PC-9 (cell line): ENCODE measurements around the gene ZMIZ1. TPM values are rescaled to one million over a fixed set of nuclear protein-coding genes. Genes with fewer than 3 reads are reported as not detected.

Source experiments
- BruUV-seq: library from RNA; stranded (reverse); fragments of 400-500 nt; replicated peaks from 2 replicates; lab custom pipeline; 2021; lab: Mats Ljungman, UMichigan
- CTCF ChIA-PET: fragments of 300-600 bp; sonication (Branson Sonifier 250); formaldehyde crosslinking; loops from one replicate; lab custom pipeline; 2022; ENCODE audit warnings: antibody characterized with exemption; lab: Charles Lee
- POLR2A ChIA-PET: fragments of 300-600 bp; sonication (Branson Sonifier 250); formaldehyde crosslinking; loops from one replicate; lab custom pipeline; 2022; ENCODE audit warnings: antibody characterized with exemption; ENCODE audit not compliant: unreplicated experiment; lab: Charles Lee
- DNase-seq, 2 experiments: peaks; one replicate each; pipeline versions ENCODE4 v3.0.0 to v3.0.0-alpha.2; 2015 to 2022; ENCODE audit warnings: mixed read lengths in 1 of 2
- H2AFZ ChIP-seq: fragments of 200-600 bp; sonication (generic); 2 replicates; pipeline ENCODE4 v1.8.1; 2017; ENCODE audit warnings: antibody characterized with exemption
- H3F3A ChIP-seq: fragments of 200-600 bp; sonication (generic); 2 replicates; pipeline ENCODE4 v1.8.1; 2017; ENCODE audit warnings: antibody characterized with exemption, mild to moderate bottlenecking, low read depth; ENCODE audit not compliant: insufficient read depth
- H3K27ac ChIP-seq: fragments of 200-600 bp; sonication (generic); 2 replicates; pipeline ENCODE4 v1.6.1; 2016; ENCODE audit warnings: mixed run types
- H3K27me3 ChIP-seq: fragments of 200-600 bp; sonication (generic); 2 replicates; pipeline ENCODE4 v1.6.1; 2016; ENCODE audit warnings: low read depth, mixed run types; ENCODE audit not compliant: insufficient read depth
- H3K36me3 ChIP-seq: fragments of 200-600 bp; sonication (generic); 2 replicates; pipeline ENCODE4 v1.6.1; 2016; ENCODE audit warnings: low read depth, mixed run types
- H3K4me1 ChIP-seq: fragments of 200-600 bp; sonication (generic); replicated peaks from 2 replicates; pipeline ENCODE4 v1.6.1; 2016; ENCODE audit warnings: mixed run types; ENCODE audit not compliant: insufficient read depth
- H3K4me2 ChIP-seq: fragments of 200-600 bp; sonication (generic); 2 replicates; pipeline ENCODE4 v1.6.1; 2017; ENCODE audit warnings: mixed run types
- H3K4me3 ChIP-seq: fragments of 200-600 bp; sonication (generic); 2 replicates; pipeline ENCODE4 v1.6.1; 2016; ENCODE audit warnings: mixed run types
- H3K79me2 ChIP-seq: fragments of 200-600 bp; sonication (generic); 2 replicates; pipeline ENCODE4 v1.6.1; 2017; ENCODE audit warnings: low read depth, mixed run types
- H3K9me2 ChIP-seq: fragments of 200-600 bp; sonication (generic); 2 replicates; pipeline ENCODE4 v1.8.1; 2017; ENCODE audit warnings: mild to moderate bottlenecking; ENCODE audit not compliant: insufficient read depth
- H3K9me3 ChIP-seq: fragments of 200-600 bp; sonication (generic); 2 replicates; pipeline ENCODE4 v1.8.1; 2016; ENCODE audit warnings: low read depth; ENCODE audit not compliant: insufficient read depth
- H4K20me1 ChIP-seq: fragments of 200-600 bp; sonication (generic); 2 replicates; pipeline ENCODE4 v1.8.1; 2017; ENCODE audit not compliant: insufficient read depth
- EZH2 ChIP-seq: fragments of 200-600 bp; sonication (generic); IDR thresholded peaks from 2 replicates; pipeline ENCODE4 v1.8.0; 2017; ENCODE audit warnings: antibody characterized with exemption, low read depth
- intact Hi-C: fragments of 100-400 bp; cut with micrococcal nuclease; formaldehyde crosslinking; loops from one replicate; pipeline ENCODE4 v1.10.0; 2022; ENCODE audit not compliant: unreplicated experiment
- total RNA-seq: library from RNA; stranded (reverse); gene quantifications from 2 replicates; pipeline ENCODE4 v1.2.3, GENCODE V29; 2021
- TF ChIP-seq, protein P1 (sequence below): fragments of 200-600 bp; sonication (generic); conservative IDR thresholded peaks from 2 replicates; pipeline ENCODE4 v1.6.1; 2017; ENCODE audit warnings: mixed run types, antibody characterized with exemption, mild to moderate bottlenecking, moderate library complexity

Gene ZMIZ1
- total RNA-seq, 1 experiment from 2014 or later = 47.6 TPM

DNA sequence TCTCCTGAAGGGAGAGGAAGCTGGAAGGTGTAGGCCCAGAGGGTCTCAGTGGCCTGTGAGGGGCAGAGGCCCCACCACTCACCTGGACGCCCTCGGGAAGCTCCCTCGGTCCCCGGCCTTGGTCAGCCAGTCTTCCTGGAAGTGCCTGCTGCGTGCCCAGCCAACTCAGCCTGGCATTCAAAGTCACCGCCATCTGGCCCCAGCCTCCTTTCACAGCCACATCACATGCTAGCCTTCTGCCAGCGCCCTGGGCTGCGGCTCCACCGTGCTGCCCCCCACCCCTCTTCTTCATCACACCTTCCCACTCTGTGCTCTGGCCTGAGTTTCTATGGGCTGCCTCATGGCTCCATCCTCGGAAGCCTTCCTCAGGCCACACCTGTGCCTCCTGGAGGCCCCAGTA, 98.0 kb downstream of the ZMIZ1 start:
- TF ChIP-seq, protein P1, sequence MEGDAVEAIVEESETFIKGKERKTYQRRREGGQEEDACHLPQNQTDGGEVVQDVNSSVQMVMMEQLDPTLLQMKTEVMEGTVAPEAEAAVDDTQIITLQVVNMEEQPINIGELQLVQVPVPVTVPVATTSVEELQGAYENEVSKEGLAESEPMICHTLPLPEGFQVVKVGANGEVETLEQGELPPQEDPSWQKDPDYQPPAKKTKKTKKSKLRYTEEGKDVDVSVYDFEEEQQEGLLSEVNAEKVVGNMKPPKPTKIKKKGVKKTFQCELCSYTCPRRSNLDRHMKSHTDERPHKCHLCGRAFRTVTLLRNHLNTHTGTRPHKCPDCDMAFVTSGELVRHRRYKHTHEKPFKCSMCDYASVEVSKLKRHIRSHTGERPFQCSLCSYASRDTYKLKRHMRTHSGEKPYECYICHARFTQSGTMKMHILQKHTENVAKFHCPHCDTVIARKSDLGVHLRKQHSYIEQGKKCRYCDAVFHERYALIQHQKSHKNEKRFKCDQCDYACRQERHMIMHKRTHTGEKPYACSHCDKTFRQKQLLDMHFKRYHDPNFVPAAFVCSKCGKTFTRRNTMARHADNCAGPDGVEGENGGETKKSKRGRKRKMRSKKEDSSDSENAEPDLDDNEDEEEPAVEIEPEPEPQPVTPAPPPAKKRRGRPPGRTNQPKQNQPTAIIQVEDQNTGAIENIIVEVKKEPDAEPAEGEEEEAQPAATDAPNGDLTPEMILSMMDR = no peak
- TF ChIP-seq EZH2 = no peak
- H3F3A ChIP-seq = peaks cover 3% of the 10 kb centered on the region; the same call in 1 of the 2 replicates
- H3K4me2 ChIP-seq = no peak overlapping the region
- ChIA-PET POLR2A (no interaction called here), CTCF (no interaction called here)
- no peak overlapping the region for H3K27ac ChIP-seq
- DNase-seq = no peak
- 0 out of 2 replicates have a peak, but pooled peaks cover 6% of the 10 kb centered on the region for H3K36me3 ChIP-seq
- BruUV-seq = no TSS peak
- H3K27me3 ChIP-seq = no peaks in the 10 kb centered on the region
- H3K4me3 ChIP-seq = no peak overlapping the region
- H3K79me2 ChIP-seq = no peaks in the 10 kb centered on the region
- peaks cover 15% of the 10 kb centered on the region for H3K4me1 ChIP-seq
- H4K20me1 ChIP-seq = peaks cover 22% of the 10 kb centered on the region
- no peak overlapping the region for H2AFZ ChIP-seq
- intact Hi-C loops = no loop called here
- H3K9me3 ChIP-seq = no peaks in the 10 kb centered on the region
- H3K9me2 ChIP-seq = no peaks in the 10 kb centered on the region

DNA sequence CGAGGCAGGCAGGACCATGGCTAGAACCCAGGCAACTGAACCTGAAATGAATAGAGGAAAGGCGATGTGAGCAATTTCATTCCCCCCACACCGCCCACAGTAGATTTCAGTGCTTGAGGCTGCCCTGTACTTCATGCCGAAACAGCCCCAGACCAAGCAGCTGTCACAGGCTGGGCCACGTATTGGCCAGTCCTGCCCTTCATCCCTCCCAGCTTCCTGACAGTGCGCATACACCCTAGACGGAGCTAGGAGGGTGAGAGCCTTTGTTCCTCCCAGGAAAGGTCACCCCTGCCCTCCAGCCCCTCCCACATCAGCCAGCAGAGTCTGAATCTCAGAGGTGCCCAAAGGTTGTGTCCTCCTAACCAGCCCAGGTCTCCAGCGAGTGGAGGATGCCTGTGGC, 98.8 kb downstream of the ZMIZ1 start:
- H3K27ac ChIP-seq = no peak overlapping the region
- 0 out of 2 replicates have a peak, but pooled peaks cover 6% of the 10 kb centered on the region for H3K36me3 ChIP-seq
- no peaks in the 10 kb centered on the region for H3K79me2 ChIP-seq
- no peaks in the 10 kb centered on the region for H3K9me3 ChIP-seq
- peaks cover 22% of the 10 kb centered on the region for H4K20me1 ChIP-seq
- H3K4me3 ChIP-seq = no peak overlapping the region
- no peak overlapping the region for H3K4me2 ChIP-seq
- H3K27me3 ChIP-seq = no peaks in the 10 kb centered on the region
- H3F3A ChIP-seq = peaks cover 1% of the 10 kb centered on the region; the same call in 1 of the 2 replicates
- BruUV-seq = no TSS peak
- peaks cover 9% of the 10 kb centered on the region for H3K4me1 ChIP-seq
- POLR2A ChIA-PET = no interaction called here
- intact Hi-C loops = no loop called here
- TF ChIP-seq EZH2 = no peak
- TF ChIP-seq, protein P1 = no peak
- no peak for DNase-seq
- CTCF ChIA-PET = no interaction called here
- no peak overlapping the region for H2AFZ ChIP-seq
- H3K9me2 ChIP-seq = no peaks in the 10 kb centered on the region

DNA sequence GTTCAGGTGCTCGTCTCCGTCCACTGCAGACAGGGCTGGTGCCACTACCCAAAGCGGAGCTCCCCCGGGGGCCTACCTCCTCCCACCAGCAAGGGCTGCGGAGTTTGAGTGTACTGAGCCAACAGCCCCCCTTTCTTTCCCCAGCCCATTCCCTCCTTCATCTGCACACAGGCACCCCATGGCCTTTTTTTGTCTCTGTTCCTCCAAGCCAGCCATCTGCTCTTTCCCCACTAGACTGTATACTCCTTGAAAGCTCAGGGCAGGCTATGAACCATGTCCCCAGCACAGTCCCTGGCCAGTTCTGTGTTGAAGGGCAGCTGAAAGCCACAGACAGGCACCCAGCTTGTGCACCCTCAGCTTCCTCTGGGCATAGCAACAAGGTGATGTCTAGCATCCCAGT, 99.4 kb downstream of the ZMIZ1 start:
- Histone ChIP-seq H4K20me1 (peaks cover 20% of the 10 kb centered on the region), H3F3A (no peaks in the 10 kb centered on the region; the same call in 1 of the 2 replicates), H3K9me2 (no peaks in the 10 kb centered on the region), H3K27ac (no peak overlapping the region), H3K79me2 (no peaks in the 10 kb centered on the region), H3K27me3 (no peaks in the 10 kb centered on the region), H3K4me2 (no peak overlapping the region), H3K4me3 (no peak overlapping the region), H3K9me3 (no peaks in the 10 kb centered on the region), H3K4me1 (peaks cover 3% of the 10 kb centered on the region), H2AFZ (no peak overlapping the region), H3K36me3 (0 out of 2 replicates have a peak, but pooled peaks cover 6% of the 10 kb centered on the region)
- ChIA-PET POLR2A (no interaction called here), CTCF (no interaction called here)
- DNase-seq = no peak
- intact Hi-C loops = no loop called here
- TF ChIP-seq, protein P1 = no peak
- no peak for TF ChIP-seq EZH2
- no TSS peak for BruUV-seq
